Neural cell (in vitro differentiated cells): ENCODE data around the gene RAB40C. TPM values are rescaled to one million over a fixed set of nuclear protein-coding genes. Genes with fewer than 3 reads are reported as not detected.
A peak's percentile ranks its signal among the peaks of the same experiment; 100 is the strongest.

Experiments
- H2AFZ ChIP-seq: fragments of 200-600, 300-800 bp; sonication (generic), shearing (Covaris generic); 2 replicates; pipeline ENCODE4 v1.6.0; 2014; ENCODE audit warnings: low read depth, mild to moderate bottlenecking, antibody characterized with exemption, low read length, moderate library complexity
- H3F3A ChIP-seq: fragments of 200-600 bp; shearing (Covaris generic); 2 replicates; pipeline ENCODE4 v1.6.1; 2016; ENCODE audit warnings: mild to moderate bottlenecking, moderate library complexity, mixed read lengths, antibody characterized with exemption, low read length; ENCODE audit not compliant: insufficient read depth, poor library complexity, severe bottlenecking
- H3K27ac ChIP-seq: fragments of 200-600, 300-800 bp; sonication (generic), shearing (Covaris generic); 2 replicates; pipeline ENCODE4 v1.5.1; 2014; ENCODE audit warnings: mild to moderate bottlenecking, low read length, moderate library complexity
- H3K27me3 ChIP-seq: fragments of 300-800, 200-600 bp; sonication (generic), shearing (Covaris generic); 2 replicates; pipeline ENCODE4 v1.6.0; 2014; ENCODE audit warnings: mild to moderate bottlenecking, low read depth, low read length, moderate library complexity; ENCODE audit not compliant: insufficient read depth
- H3K36me3 ChIP-seq: fragments of 300-800, 200-600 bp; sonication (generic), shearing (Covaris generic); 2 replicates; pipeline ENCODE4 v1.5.1; 2014; ENCODE audit warnings: mild to moderate bottlenecking, antibody characterized with exemption, low read length, moderate library complexity; ENCODE audit not compliant: insufficient read depth
- H3K4me2 ChIP-seq: fragments of 300-800, 200-600 bp; sonication (generic), shearing (Covaris generic); 2 replicates; pipeline ENCODE4 v1.6.0; 2014; ENCODE audit warnings: mild to moderate bottlenecking, low read length
- H3K4me3 ChIP-seq: fragments of 300-800, 200-600 bp; sonication (generic), shearing (Covaris generic); 2 replicates; pipeline ENCODE4 v1.5.1; 2014; ENCODE audit warnings: mild to moderate bottlenecking, low read length, moderate library complexity
- H3K79me2 ChIP-seq: fragments of 200-600 bp; shearing (Covaris generic); replicated peaks from 2 replicates; pipeline ENCODE4 v1.6.0; 2014; ENCODE audit warnings: mild to moderate bottlenecking, low read length, moderate library complexity; ENCODE audit not compliant: insufficient read depth
- H3K9ac ChIP-seq: fragments of 300-800, 200-600 bp; sonication (generic), shearing (Covaris generic); 2 replicates; pipeline ENCODE4 v1.6.1; 2016; ENCODE audit warnings: mild to moderate bottlenecking, low read length, mixed read lengths
- H3K9me2 ChIP-seq: fragments of 200-600 bp; shearing (Covaris generic); 2 replicates; pipeline ENCODE4 v1.6.1; 2016; ENCODE audit warnings: mild to moderate bottlenecking, low read length, mixed read lengths; ENCODE audit not compliant: insufficient read depth
- H3K9me3 ChIP-seq: fragments of 200-600, 300-800 bp; sonication (generic), shearing (Covaris generic); 2 replicates; pipeline ENCODE4 v1.6.1; 2016; ENCODE audit warnings: mild to moderate bottlenecking, mixed run types, low read length, moderate library complexity, mixed read lengths
- H4K20me1 ChIP-seq: fragments of 200-600 bp; shearing (Covaris generic); 2 replicates; pipeline ENCODE4 v1.6.1; 2016; ENCODE audit warnings: mild to moderate bottlenecking, mixed run types; ENCODE audit not compliant: insufficient read depth
- EP300 ChIP-seq: fragments of 450-650 bp; conservative IDR thresholded peaks from 2 replicates; pipeline ENCODE4 v1.6.1; 2014; ENCODE audit warnings: antibody characterized with exemption, mild to moderate bottlenecking, moderate library complexity; ENCODE audit not compliant: poor library complexity, severe bottlenecking
- EZH2 ChIP-seq: fragments of 200-600, 300-800 bp; shearing (Covaris generic), sonication (generic); IDR thresholded peaks from 2 replicates; pipeline ENCODE4 v1.6.1; 2014; ENCODE audit warnings: antibody characterized with exemption, low read length, borderline replicate concordance, mild to moderate bottlenecking; ENCODE audit not compliant: insufficient read depth, poor library complexity, severe bottlenecking
- MXI1 ChIP-seq: fragments of 450-650 bp; conservative IDR thresholded peaks from 2 replicates; pipeline ENCODE4 v1.6.1; 2014; ENCODE audit warnings: antibody characterized with exemption, mild to moderate bottlenecking; ENCODE audit not compliant: poor library complexity, severe bottlenecking
- POLR2AphosphoS5 ChIP-seq: IDR thresholded peaks from 2 replicates; pipeline ENCODE4 v1.6.1; 2012
- RAD21 ChIP-seq: fragments of 450-650 bp; conservative IDR thresholded peaks from 2 replicates; pipeline ENCODE4 v1.6.1; 2014; ENCODE audit warnings: antibody characterized with exemption, mild to moderate bottlenecking, moderate library complexity
- SMC3 ChIP-seq: fragments of 450-650 bp; conservative IDR thresholded peaks from 2 replicates; pipeline ENCODE4 v1.6.1; 2014; ENCODE audit warnings: antibody characterized with exemption, mild to moderate bottlenecking, moderate library complexity; ENCODE audit not compliant: poor library complexity
- TAF1 ChIP-seq: IDR thresholded peaks from 2 replicates; pipeline ENCODE4 v1.6.1; 2012; ENCODE audit warnings: low read depth
- polyA plus RNA-seq: library from polyadenylated mRNA; depleted of rRNA; stranded (reverse); fragments of >200 nt; gene quantifications from 2 replicates; pipeline ENCODE4 v1.2.3, GENCODE V29; 2014
- TF ChIP-seq, protein P1 (sequence below): IDR thresholded peaks from 2 replicates; pipeline ENCODE4 v1.6.1; 2012; ENCODE audit warnings: borderline replicate concordance
- TF ChIP-seq, protein P2 (sequence below): fragments of 450-650 bp; IDR thresholded peaks from 2 replicates; pipeline ENCODE4 v1.5.1; 2014; ENCODE audit warnings: antibody characterized with exemption, mild to moderate bottlenecking, moderate library complexity; ENCODE audit not compliant: poor library complexity, severe bottlenecking

RAB40C gene
- polyA plus RNA-seq, 1 donor from 2014 or later, result 40.7 TPM

GRCh38 chr16:667113-667779 is 77.4 kb downstream of the RAB40C start:
- H3F3A ChIP-seq, result no peaks in the 10 kb centered on the region
- H3K4me2 ChIP-seq, result no peak overlapping the region
- H2AFZ ChIP-seq, result no peak overlapping the region
- no peaks in the 10 kb centered on the region for H3K36me3 ChIP-seq
- no peaks in the 10 kb centered on the region for H4K20me1 ChIP-seq
- no peaks in the 10 kb centered on the region for H3K27me3 ChIP-seq
- H3K9ac ChIP-seq, result peak overlapping the region; percentile 37
- H3K4me3 ChIP-seq, result peak overlapping the region; percentile 98
- no peak overlapping the region for H3K27ac ChIP-seq
- no peaks in the 10 kb centered on the region for H3K9me3 ChIP-seq
- peaks cover 9% of the 10 kb centered on the region for H3K79me2 ChIP-seq
- no peaks in the 10 kb centered on the region for H3K9me2 ChIP-seq
- TF ChIP-seq POLR2AphosphoS5, result no peak

- H3K9ac ChIP-seq, result peak within 1 kb of the TSS; percentile 83
- peak within 1 kb of the TSS; percentile 65 for H3K4me2 ChIP-seq
- no peaks in the 10 kb centered on the region for H4K20me1 ChIP-seq
- H3K27me3 ChIP-seq, result no peaks in the 10 kb centered on the region
- H3K9me2 ChIP-seq, result no peaks in the 10 kb centered on the region
- H3K79me2 ChIP-seq, result peaks cover 9% of the 10 kb centered on the region
- no peaks in the 10 kb centered on the region for H3F3A ChIP-seq
- peak within 1 kb of the TSS; percentile 24 for H3K27ac ChIP-seq
- no peaks in the 10 kb centered on the region for H3K36me3 ChIP-seq
- H2AFZ ChIP-seq, result no peak within 1 kb of the TSS
- TF ChIP-seq MXI1 (peak; percentile 74), EP300 (peak; percentile 61), RAD21 (peak; percentile 76), POLR2AphosphoS5 (peak; percentile 89), TAF1 (no peak), EZH2 (no peak), SMC3 (peak; percentile 90)
- TF ChIP-seq, protein P1, sequence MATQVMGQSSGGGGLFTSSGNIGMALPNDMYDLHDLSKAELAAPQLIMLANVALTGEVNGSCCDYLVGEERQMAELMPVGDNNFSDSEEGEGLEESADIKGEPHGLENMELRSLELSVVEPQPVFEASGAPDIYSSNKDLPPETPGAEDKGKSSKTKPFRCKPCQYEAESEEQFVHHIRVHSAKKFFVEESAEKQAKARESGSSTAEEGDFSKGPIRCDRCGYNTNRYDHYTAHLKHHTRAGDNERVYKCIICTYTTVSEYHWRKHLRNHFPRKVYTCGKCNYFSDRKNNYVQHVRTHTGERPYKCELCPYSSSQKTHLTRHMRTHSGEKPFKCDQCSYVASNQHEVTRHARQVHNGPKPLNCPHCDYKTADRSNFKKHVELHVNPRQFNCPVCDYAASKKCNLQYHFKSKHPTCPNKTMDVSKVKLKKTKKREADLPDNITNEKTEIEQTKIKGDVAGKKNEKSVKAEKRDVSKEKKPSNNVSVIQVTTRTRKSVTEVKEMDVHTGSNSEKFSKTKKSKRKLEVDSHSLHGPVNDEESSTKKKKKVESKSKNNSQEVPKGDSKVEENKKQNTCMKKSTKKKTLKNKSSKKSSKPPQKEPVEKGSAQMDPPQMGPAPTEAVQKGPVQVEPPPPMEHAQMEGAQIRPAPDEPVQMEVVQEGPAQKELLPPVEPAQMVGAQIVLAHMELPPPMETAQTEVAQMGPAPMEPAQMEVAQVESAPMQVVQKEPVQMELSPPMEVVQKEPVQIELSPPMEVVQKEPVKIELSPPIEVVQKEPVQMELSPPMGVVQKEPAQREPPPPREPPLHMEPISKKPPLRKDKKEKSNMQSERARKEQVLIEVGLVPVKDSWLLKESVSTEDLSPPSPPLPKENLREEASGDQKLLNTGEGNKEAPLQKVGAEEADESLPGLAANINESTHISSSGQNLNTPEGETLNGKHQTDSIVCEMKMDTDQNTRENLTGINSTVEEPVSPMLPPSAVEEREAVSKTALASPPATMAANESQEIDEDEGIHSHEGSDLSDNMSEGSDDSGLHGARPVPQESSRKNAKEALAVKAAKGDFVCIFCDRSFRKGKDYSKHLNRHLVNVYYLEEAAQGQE, result no peak
- TF ChIP-seq, protein P2, sequence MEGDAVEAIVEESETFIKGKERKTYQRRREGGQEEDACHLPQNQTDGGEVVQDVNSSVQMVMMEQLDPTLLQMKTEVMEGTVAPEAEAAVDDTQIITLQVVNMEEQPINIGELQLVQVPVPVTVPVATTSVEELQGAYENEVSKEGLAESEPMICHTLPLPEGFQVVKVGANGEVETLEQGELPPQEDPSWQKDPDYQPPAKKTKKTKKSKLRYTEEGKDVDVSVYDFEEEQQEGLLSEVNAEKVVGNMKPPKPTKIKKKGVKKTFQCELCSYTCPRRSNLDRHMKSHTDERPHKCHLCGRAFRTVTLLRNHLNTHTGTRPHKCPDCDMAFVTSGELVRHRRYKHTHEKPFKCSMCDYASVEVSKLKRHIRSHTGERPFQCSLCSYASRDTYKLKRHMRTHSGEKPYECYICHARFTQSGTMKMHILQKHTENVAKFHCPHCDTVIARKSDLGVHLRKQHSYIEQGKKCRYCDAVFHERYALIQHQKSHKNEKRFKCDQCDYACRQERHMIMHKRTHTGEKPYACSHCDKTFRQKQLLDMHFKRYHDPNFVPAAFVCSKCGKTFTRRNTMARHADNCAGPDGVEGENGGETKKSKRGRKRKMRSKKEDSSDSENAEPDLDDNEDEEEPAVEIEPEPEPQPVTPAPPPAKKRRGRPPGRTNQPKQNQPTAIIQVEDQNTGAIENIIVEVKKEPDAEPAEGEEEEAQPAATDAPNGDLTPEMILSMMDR, result peak; percentile 98
- peak within 1 kb of the TSS; percentile 98 for H3K4me3 ChIP-seq
- H3K9me3 ChIP-seq, result no peaks in the 10 kb centered on the region
Observed at GRCh38 chr16:667780-668518, 78.1 kb downstream of the RAB40C start, which contains the start of gene RHOT2. RHOT2 (plus strand) TSS chr16:668132; CDS start chr16:668200, 68 bp downstream.
